Omental fat pad (tissue), 4 donors: ENCODE measurements around the gene FNDC1. TPM values are rescaled to one million over a fixed set of nuclear protein-coding genes. Genes with fewer than 3 reads are reported as not detected.
"Not testable (repeated sequence)": the region's sequence is repeated elsewhere in the genome, so short reads cannot be mapped to it uniquely, and the experiment has no call there.

ENCODE experiments used
- ATAC-seq: fragments of 150-250 bp; one replicate; pipeline ENCODE4 v1.9.1; 2016; ENCODE audit warnings: mild to moderate bottlenecking, moderate library complexity; ENCODE audit not compliant: low FRiP score
- DNase-seq: peaks from one replicate; pipeline ENCODE4 v3.0.0-alpha.2; 2019; ENCODE audit warnings: low spot score
- CTCF ChIP-seq, 3 donors: fragments of 450-650 bp; IDR thresholded peaks; one replicate each; pipeline ENCODE4 v1.5.1; 2016 to 2017; ENCODE audit warnings: antibody characterized with exemption in 3 of 3, mild to moderate bottlenecking in 3 of 3, moderate library complexity in 2 of 3
- total RNA-seq, 4 donors: library from RNA; depleted of rRNA; stranded (reverse); fragments of >200 nt; gene quantifications; one replicate each; pipeline ENCODE4 v1.1.0, GENCODE V29; 2016

Gene FNDC1
- total RNA-seq, 4 donors from 2014 or later, result 0.12 to 0.47 (median 0.28) TPM; not detected in 1

DNA sequence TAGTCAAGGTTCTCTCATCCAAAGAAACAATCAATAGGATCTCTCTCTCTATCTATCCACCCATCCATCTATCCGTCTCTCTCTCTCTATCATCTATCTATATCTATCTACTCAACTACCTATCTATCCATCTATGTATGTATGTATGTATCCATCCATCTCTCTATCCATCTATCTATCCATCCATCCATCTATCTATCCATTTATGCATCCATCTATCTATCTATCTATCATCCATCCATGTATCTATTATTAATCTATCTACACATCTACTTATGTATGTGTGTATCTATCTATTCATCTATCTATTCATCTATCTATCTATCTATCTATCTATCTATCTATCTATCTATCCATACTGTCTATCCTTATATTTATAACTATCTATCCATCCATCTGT is 99.3 kb downstream of the FNDC1 start:
- DNase-seq, result no peak
- no peak for TF ChIP-seq CTCF (IDR thresholded peaks at IDR 0.05)
- no peak for ATAC-seq

- no peak for TF ChIP-seq CTCF (IDR thresholded peaks at IDR 0.05)
- ATAC-seq, result no peak
- no peak for DNase-seq
Observed at GRCh38 chr6:159271257-159271656, 102.1 kb downstream of the FNDC1 start.

DNA sequence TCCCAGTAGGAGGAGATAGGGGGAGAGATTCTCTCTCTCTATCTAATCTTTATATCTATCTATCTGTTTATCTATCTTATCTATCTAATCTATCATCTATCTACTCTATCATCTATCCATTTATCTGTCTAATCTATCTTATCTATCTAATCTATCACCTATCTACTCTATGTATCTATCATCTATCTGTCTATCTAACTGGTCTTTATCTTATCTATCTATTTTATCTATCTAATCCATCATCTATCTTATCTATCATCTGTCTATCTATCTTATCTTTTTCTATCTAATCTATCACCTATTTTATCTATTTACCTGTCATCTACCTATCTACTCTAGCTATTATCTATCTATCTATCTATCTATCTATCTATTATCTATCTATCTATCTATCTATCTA is 109.4 kb downstream of the FNDC1 start:
- TF ChIP-seq CTCF (IDR thresholded peaks at IDR 0.05), result no peak
- ATAC-seq, result no peak
- no peak for DNase-seq

DNA sequence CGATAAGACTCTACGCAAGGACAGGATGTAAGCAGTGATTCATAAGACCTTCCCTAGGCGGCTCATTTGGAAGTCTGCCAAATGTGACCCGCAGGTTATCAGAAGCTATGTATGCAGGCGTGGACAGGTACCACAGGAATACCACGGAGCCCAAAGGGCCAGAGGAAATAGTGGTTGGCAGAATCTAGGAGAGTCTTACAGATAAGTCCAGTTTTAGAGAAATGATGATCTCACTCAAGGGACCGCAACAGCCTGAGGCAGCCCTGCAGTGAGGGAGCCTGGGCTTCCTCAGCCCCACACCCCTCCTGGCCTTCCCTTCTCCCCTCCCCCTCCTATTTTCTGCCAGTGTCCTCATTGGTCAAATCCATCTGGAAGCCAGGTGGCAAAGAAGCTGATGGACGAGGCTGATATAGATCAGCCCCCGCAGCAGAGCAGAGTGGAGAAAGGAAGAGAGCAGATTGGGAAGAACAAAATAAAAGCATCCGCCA is 110.6 kb downstream of the FNDC1 start:
- no peak for TF ChIP-seq CTCF (IDR thresholded peaks at IDR 0.05)
- no peak for DNase-seq
- ATAC-seq, result no peak

GRCh38 chr6:159282421-159282820 is 113.2 kb downstream of the FNDC1 start:
- TF ChIP-seq CTCF (IDR thresholded peaks at IDR 0.05), result no peak
- no peak for ATAC-seq
- DNase-seq, result no peak

GRCh38 chr6:159284661-159285060 is 115.5 kb downstream of the FNDC1 start:
- DNase-seq, ATAC-seq: not testable (repeated sequence)

- ATAC-seq (no peak), DNase-seq (no peak)
- no peak for TF ChIP-seq CTCF (IDR thresholded peaks at IDR 0.05)
Observed at GRCh38 chr6:159298840-159299239, 129.6 kb downstream of the FNDC1 start.

DNA sequence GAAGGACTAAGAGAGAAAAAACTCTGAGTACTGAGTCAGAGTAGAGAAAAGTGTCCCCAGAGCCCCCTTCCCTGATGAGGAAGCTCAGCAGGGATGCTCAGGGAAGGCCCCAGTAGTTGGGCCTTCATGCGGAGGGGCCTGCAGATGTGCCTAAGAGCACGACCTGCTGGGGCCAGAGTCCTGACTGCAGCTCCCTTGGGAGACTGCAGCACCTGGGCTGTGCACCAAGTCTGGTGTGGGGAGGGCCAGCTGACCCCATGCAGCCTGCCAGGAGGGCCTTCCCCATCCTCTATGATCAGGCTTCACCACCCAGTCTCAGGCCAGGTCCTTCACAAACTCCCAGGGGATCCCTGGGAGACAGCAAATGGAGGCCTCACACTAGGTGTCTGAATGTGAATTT is 130.4 kb downstream of the FNDC1 start:
- DNase-seq (no peak), ATAC-seq (no peak)
- TF ChIP-seq CTCF (IDR thresholded peaks at IDR 0.05), result no peak
